Measurements from ENCODE around the gene NNMT. TPM values are rescaled to one million over a fixed set of nuclear protein-coding genes. Genes with fewer than 3 reads are reported as not detected.
A peak's percentile ranks its signal among the peaks of the same experiment; 100 is the strongest.

Gene NNMT
- total RNA-seq, 5 donors from 2014 or later (not counting 1 experiment from before 2014, with no cell fraction given), result 0.41 TPM; not detected in 4

GRCh38 chr11:114346709-114347141 is 50.5 kb downstream of the NNMT start:
- peak in 1 of 4 experiments; percentile 48 for ATAC-seq (replicated peaks in 1 of 4)
- H3K4me3 Mint-ChIP-seq, result peak overlapping the region; percentile 26 to 46 (median 34)
- H3K27ac Mint-ChIP-seq, result no peak overlapping the region
- peaks cover 0 to 9% (median 6%) of the 10 kb centered on the region in 3 donors for H3K4me1 Mint-ChIP-seq
- CTCF ChIA-PET, result interaction anchor here in 1 of 2 donors (0.7 to 1.6 kb wide), 2 partner anchors 9 kb away, joined by 3 to 6 read pairs; no protein-coding TSS in a partner anchor
- peaks cover 0 to 3% of the 10 kb centered on the region in 2 experiments for H3K4me1 ChIP-seq (ENCODE audit: control insufficient read depth in 1 of 2, extremely low read depth in 1 of 2, insufficient read depth in 2 of 2, low read length in 2 of 2)
- no peak overlapping the region for H3K27ac ChIP-seq (ENCODE audit: low read length)
- DNase-seq, result peak in 2 of 35 experiments; percentile 2 to 35
- no peak overlapping the region for H3K4me3 ChIP-seq (ENCODE audit: control insufficient read depth in 1 of 2, extremely low read depth in 1 of 2, low read length in 1 of 2)
- H3K36me3 ChIP-seq (ENCODE audit: control insufficient read depth in 2 of 2, extremely low read depth in 1 of 2, insufficient read depth in 1 of 2, low read length in 1 of 2), result no peaks in the 10 kb centered on the region
- no peaks in the 10 kb centered on the region for H3K27me3 ChIP-seq (replicated peaks in 1 of 2; ENCODE audit: control insufficient read depth in 2 of 2, extremely low read depth in 1 of 2, insufficient read depth in 2 of 2, low read length in 1 of 2)
- POLR2A ChIA-PET, result no interaction called here
- H3K36me3 Mint-ChIP-seq, result no peaks in the 10 kb centered on the region
- no peaks in the 10 kb centered on the region for H3K9me3 Mint-ChIP-seq
- H3K27me3 Mint-ChIP-seq, result no peaks in the 10 kb centered on the region
- no peaks in the 10 kb centered on the region for H3K9me3 ChIP-seq
- no CpG with 5 or more reads among the region's 4 CpGs for WGBS (ENCODE audit: insufficient coverage)

GRCh38 chr11:114348200-114349191 is 52.3 kb downstream of the NNMT start:
- Mint-ChIP-seq H3K4me1 (peaks cover 0 to 9% (median 6%) of the 10 kb centered on the region in 3 donors), H3K27ac (no peak overlapping the region), H3K36me3 (no peaks in the 10 kb centered on the region), H3K9me3 (no peaks in the 10 kb centered on the region), H3K4me3 (no peak overlapping the region), H3K27me3 (no peaks in the 10 kb centered on the region)
- ChIA-PET CTCF (interaction anchor here in 1 of 2 donors (0.6 to 1.0 kb wide), 2 partner anchors 16 to 341 kb away, joined by 3 read pairs; no protein-coding TSS in a partner anchor), POLR2A (no interaction called here)
- Histone ChIP-seq H3K9me3 (no peaks in the 10 kb centered on the region), H3K27me3 (replicated peaks in 1 of 2; ENCODE audit: control insufficient read depth in 2 of 2, extremely low read depth in 1 of 2, insufficient read depth in 2 of 2, low read length in 1 of 2) (no peaks in the 10 kb centered on the region), H3K27ac (ENCODE audit: low read length) (no peak overlapping the region), H3K36me3 (ENCODE audit: control insufficient read depth in 2 of 2, extremely low read depth in 1 of 2, insufficient read depth in 1 of 2, low read length in 1 of 2) (no peaks in the 10 kb centered on the region), H3K4me1 (ENCODE audit: control insufficient read depth in 1 of 2, extremely low read depth in 1 of 2, insufficient read depth in 2 of 2, low read length in 2 of 2) (peaks cover 0 to 3% of the 10 kb centered on the region in 2 experiments), H3K4me3 (ENCODE audit: control insufficient read depth in 1 of 2, extremely low read depth in 1 of 2, low read length in 1 of 2) (no peak overlapping the region)
- whole genome bisulfite sequencing (ENCODE audit: insufficient coverage), result 97% methylated on average over 9 of the region's 13 CpGs
- DNase-seq (peak in 11 of 35 experiments; percentile 9 to 70 (median 25)), ATAC-seq (replicated peaks in 1 of 4) (peak in 1 of 4 experiments; percentile 58)

- Histone ChIP-seq H3K27me3 (replicated peaks in 1 of 2; ENCODE audit: control insufficient read depth in 2 of 2, extremely low read depth in 1 of 2, insufficient read depth in 2 of 2, low read length in 1 of 2) (no peaks in the 10 kb centered on the region), H3K27ac (ENCODE audit: low read length) (no peak overlapping the region), H3K4me3 (ENCODE audit: control insufficient read depth in 1 of 2, extremely low read depth in 1 of 2, low read length in 1 of 2) (no peak overlapping the region), H3K36me3 (ENCODE audit: control insufficient read depth in 2 of 2, extremely low read depth in 1 of 2, insufficient read depth in 1 of 2, low read length in 1 of 2) (no peaks in the 10 kb centered on the region), H3K9me3 (no peaks in the 10 kb centered on the region), H3K4me1 (ENCODE audit: control insufficient read depth in 1 of 2, extremely low read depth in 1 of 2, insufficient read depth in 2 of 2, low read length in 2 of 2) (peaks cover 0 to 3% of the 10 kb centered on the region in 2 experiments)
- no peaks in the 10 kb centered on the region for H3K27me3 Mint-ChIP-seq
- H3K4me3 Mint-ChIP-seq, result no peak overlapping the region
- no peak overlapping the region for H3K27ac Mint-ChIP-seq
- no peaks in the 10 kb centered on the region for H3K9me3 Mint-ChIP-seq
- ATAC-seq (replicated peaks in 1 of 4), result no peak
- DNase-seq, result no peak
- H3K4me1 Mint-ChIP-seq, result peaks cover 0 to 9% (median 6%) of the 10 kb centered on the region in 3 donors
- WGBS (ENCODE audit: insufficient coverage), result 74% methylated on average over 3 of the region's 10 CpGs
- POLR2A ChIA-PET, result no interaction called here
- H3K36me3 Mint-ChIP-seq, result no peaks in the 10 kb centered on the region
- CTCF ChIA-PET, result interaction anchor here (0.5 to 0.7 kb wide), 7 partner anchors 10 to 1762 kb away, joined by 3 to 4 read pairs (median 3); no protein-coding TSS in a partner anchor
These were observed 53.8 kb downstream of the NNMT start for GRCh38 chr11:114350022-114350421.

- H3K27ac ChIP-seq (ENCODE audit: low read length), result no peak overlapping the region
- CTCF ChIA-PET, result no interaction called here
- H3K4me3 Mint-ChIP-seq, result no peak overlapping the region
- H3K36me3 ChIP-seq (ENCODE audit: control insufficient read depth in 2 of 2, extremely low read depth in 1 of 2, insufficient read depth in 1 of 2, low read length in 1 of 2), result no peaks in the 10 kb centered on the region
- no peaks in the 10 kb centered on the region for H3K4me1 Mint-ChIP-seq
- H3K27me3 Mint-ChIP-seq, result peaks cover 0 to 8% of the 10 kb centered on the region in 2 donors
- ATAC-seq (replicated peaks in 1 of 4), result no peak
- no peaks in the 10 kb centered on the region for H3K9me3 Mint-ChIP-seq
- no peak for DNase-seq
- no peak overlapping the region for H3K27ac Mint-ChIP-seq
- H3K4me3 ChIP-seq (ENCODE audit: control insufficient read depth in 1 of 2, extremely low read depth in 1 of 2, low read length in 1 of 2), result no peak overlapping the region
- no CpG with 5 or more reads among the region's 3 CpGs for WGBS (ENCODE audit: insufficient coverage)
- H3K4me1 ChIP-seq (ENCODE audit: control insufficient read depth in 1 of 2, extremely low read depth in 1 of 2, insufficient read depth in 2 of 2, low read length in 2 of 2), result no peaks in the 10 kb centered on the region
- no peaks in the 10 kb centered on the region for H3K27me3 ChIP-seq (replicated peaks in 1 of 2; ENCODE audit: control insufficient read depth in 2 of 2, extremely low read depth in 1 of 2, insufficient read depth in 2 of 2, low read length in 1 of 2)
- no peaks in the 10 kb centered on the region for H3K36me3 Mint-ChIP-seq
- POLR2A ChIA-PET, result no interaction called here
- H3K9me3 ChIP-seq, result no peaks in the 10 kb centered on the region
These were observed 57.2 kb downstream of the NNMT start for GRCh38 chr11:114353443-114353842.

GRCh38 chr11:114354076-114354475 is 57.9 kb downstream of the NNMT start:
- Histone ChIP-seq H3K27ac (ENCODE audit: low read length) (no peak overlapping the region), H3K36me3 (ENCODE audit: control insufficient read depth in 2 of 2, extremely low read depth in 1 of 2, insufficient read depth in 1 of 2, low read length in 1 of 2) (no peaks in the 10 kb centered on the region), H3K4me1 (ENCODE audit: control insufficient read depth in 1 of 2, extremely low read depth in 1 of 2, insufficient read depth in 2 of 2, low read length in 2 of 2) (no peaks in the 10 kb centered on the region), H3K9me3 (no peaks in the 10 kb centered on the region), H3K4me3 (ENCODE audit: control insufficient read depth in 1 of 2, extremely low read depth in 1 of 2, low read length in 1 of 2) (no peak overlapping the region), H3K27me3 (replicated peaks in 1 of 2; ENCODE audit: control insufficient read depth in 2 of 2, extremely low read depth in 1 of 2, insufficient read depth in 2 of 2, low read length in 1 of 2) (no peaks in the 10 kb centered on the region)
- WGBS (ENCODE audit: insufficient coverage), result 94% methylated on average over 2 of the region's 3 CpGs
- Mint-ChIP-seq H3K36me3 (no peaks in the 10 kb centered on the region), H3K4me3 (no peak overlapping the region), H3K9me3 (no peaks in the 10 kb centered on the region), H3K27ac (no peak overlapping the region), H3K27me3 (peaks cover 0 to 12% of the 10 kb centered on the region in 2 donors), H3K4me1 (no peaks in the 10 kb centered on the region)
- ATAC-seq (replicated peaks in 1 of 4), result no peak
- CTCF ChIA-PET, result no interaction called here
- DNase-seq, result no peak
- POLR2A ChIA-PET, result no interaction called here

GRCh38 chr11:114358716-114359115 is 62.5 kb downstream of the NNMT start:
- DNase-seq, result no peak
- WGBS (ENCODE audit: insufficient coverage), result no CpG with 5 or more reads among the region's 1 CpG
- CTCF ChIA-PET, result interaction anchor here in 1 of 2 donors (0.7 kb wide), 1 partner anchor 13 kb away, joined by 3 read pairs; no protein-coding TSS in a partner anchor

More at GRCh38 chr11:114358716-114359115, 62.5 kb downstream of the NNMT start:
- no peaks in the 10 kb centered on the region for H3K36me3 ChIP-seq (ENCODE audit: control insufficient read depth in 2 of 2, extremely low read depth in 1 of 2, insufficient read depth in 1 of 2, low read length in 1 of 2)
- no peak overlapping the region for H3K4me3 ChIP-seq (ENCODE audit: control insufficient read depth in 1 of 2, extremely low read depth in 1 of 2, low read length in 1 of 2)
- Mint-ChIP-seq H3K36me3 (no peaks in the 10 kb centered on the region), H3K9me3 (no peaks in the 10 kb centered on the region), H3K27me3 (peaks cover 4 to 23% of the 10 kb centered on the region in 2 donors), H3K4me1 (no peaks in the 10 kb centered on the region), H3K4me3 (no peak overlapping the region), H3K27ac (no peak overlapping the region)
- H3K27me3 ChIP-seq (replicated peaks in 1 of 2; ENCODE audit: control insufficient read depth in 2 of 2, extremely low read depth in 1 of 2, insufficient read depth in 2 of 2, low read length in 1 of 2), result no peaks in the 10 kb centered on the region
- H3K4me1 ChIP-seq (ENCODE audit: control insufficient read depth in 1 of 2, extremely low read depth in 1 of 2, insufficient read depth in 2 of 2, low read length in 2 of 2), result no peaks in the 10 kb centered on the region
- POLR2A ChIA-PET, result no interaction called here
- ATAC-seq (replicated peaks in 1 of 4), result no peak
- H3K27ac ChIP-seq (ENCODE audit: low read length), result no peak overlapping the region
- no peaks in the 10 kb centered on the region for H3K9me3 ChIP-seq

Measured in T-cell (primary cell).